Fibroblast of villous mesenchyme (primary cell): ENCODE results near the gene CNFN. TPM values are rescaled to one million over a fixed set of nuclear protein-coding genes. Genes with fewer than 3 reads are reported as not detected.

Experiments
- DNase-seq: peaks from one replicate; pipeline ENCODE4 v3.0.0-alpha.2; 2010; ENCODE audit warnings: low read depth
- H3K4me3 ChIP-seq: 2 replicates; pipeline ENCODE4 v1.5.1; 2011; ENCODE audit warnings: low read depth, mild to moderate bottlenecking, low read length
- CTCF ChIP-seq: IDR thresholded peaks from 2 replicates; pipeline ENCODE4 v1.5.1; 2012; ENCODE audit warnings: low read depth, mild to moderate bottlenecking, low read length; ENCODE audit not compliant: insufficient read depth
- total RNA-seq: library from RNA; depleted of rRNA; stranded (reverse); fragments of >200 nt; gene quantifications from 2 replicates; pipeline ENCODE4 v1.2.3, GENCODE V29; 2012

Gene CNFN
- total RNA-seq, 1 donor: not detected

GRCh38 chr19:42410371-42410770, 20.3 kb upstream of the CNFN start:
- DNase-seq: no peak
- H3K4me3 ChIP-seq: no peak overlapping the region
- no peak for TF ChIP-seq CTCF

- TF ChIP-seq CTCF: no peak
- DNase-seq: no peak
- no peak overlapping the region for H3K4me3 ChIP-seq
Measured at GRCh38 chr19:42409477-42409876, 19.4 kb upstream of the CNFN start.

- DNase-seq: no peak
- H3K4me3 ChIP-seq: no peak overlapping the region
- no peak for TF ChIP-seq CTCF
Measured at GRCh38 chr19:42407816-42408175, 17.7 kb upstream of the CNFN start.

- no peak overlapping the region for H3K4me3 ChIP-seq
- DNase-seq: no peak
- no peak for TF ChIP-seq CTCF
Measured at GRCh38 chr19:42407085-42407815, 17.2 kb upstream of the CNFN start.

- TF ChIP-seq CTCF: no peak
- no peak for DNase-seq
- H3K4me3 ChIP-seq: no peak overlapping the region
Measured at GRCh38 chr19:42406111-42406510, 16.0 kb upstream of the CNFN start.

- no peak for TF ChIP-seq CTCF
- H3K4me3 ChIP-seq: no peak overlapping the region
- DNase-seq: no peak
Measured at GRCh38 chr19:42403586-42403985, 13.5 kb upstream of the CNFN start.
